Kidney (tissue), 14 donors: ENCODE measurements around the gene SLC46A1. TPM values are rescaled to one million over a fixed set of nuclear protein-coding genes. Genes with fewer than 3 reads are reported as not detected.

Source experiments
- DNase-seq, 5 donors: peaks; one replicate each; pipeline ENCODE4 v3.0.0-alpha.2; 2013 to 2020
- FAIRE-seq: peaks from 2 replicates; lab custom pipeline; 2012; peaks lifted over from hg19 to GRCh38; lab: Jason Lieb, UNC
- H3K27ac ChIP-seq, 2 donors: one replicate each; pipeline ENCODE4 v1.7.0; 2013; ENCODE audit warnings: low read depth in 2 of 2, low read length in 2 of 2, inconsistent platforms in 1 of 2
- H3K27me3 ChIP-seq: one replicate; pipeline ENCODE4 v1.7.1; 2013; ENCODE audit warnings: low read length, inconsistent platforms; ENCODE audit not compliant: control insufficient read depth, insufficient read depth
- H3K36me3 ChIP-seq, 3 donors: one replicate each; pipeline versions ENCODE4 v1.7.0 to v1.7.1; 2013; ENCODE audit warnings: low read length in 3 of 3, control low read depth in 1 of 3, inconsistent platforms in 1 of 3; ENCODE audit not compliant: insufficient read depth in 3 of 3, control insufficient read depth in 2 of 3
- H3K4me1 ChIP-seq, 3 donors: one replicate each; pipeline versions ENCODE4 v1.7.0 to v1.7.1; 2013; ENCODE audit warnings: low read length in 3 of 3, inconsistent platforms in 1 of 3, low read depth in 1 of 3; ENCODE audit not compliant: control insufficient read depth in 2 of 3, insufficient read depth in 2 of 3
- H3K4me3 ChIP-seq, 3 donors: one replicate each; pipeline versions ENCODE4 v1.7.0 to v1.8.1; 2013; ENCODE audit warnings: low read length in 3 of 3, control low read depth in 1 of 3, inconsistent platforms in 1 of 3
- H3K9ac ChIP-seq, 3 donors: one replicate each; pipeline versions ENCODE4 v1.7.0 to v1.7.1; 2013; ENCODE audit warnings: low read length in 3 of 3, control low read depth in 1 of 3, inconsistent platforms in 1 of 3
- H3K9me3 ChIP-seq, 3 donors: one replicate each; pipeline versions ENCODE4 v1.7.0 to v1.7.1; 2013; ENCODE audit warnings: low read length in 3 of 3, control low read depth in 1 of 3, inconsistent platforms in 1 of 3; ENCODE audit not compliant: control insufficient read depth in 2 of 3, insufficient read depth in 1 of 3
- CTCF ChIP-seq: IDR thresholded peaks from 3 replicates; pipeline ENCODE4 v1.5.1; 2012; ENCODE audit warnings: mild to moderate bottlenecking, moderate library complexity, borderline replicate concordance; ENCODE audit not compliant: insufficient read depth; ENCODE audit errors: extremely low read depth
- intact Hi-C: fragments of 100-400 bp; cut with DNase I; formaldehyde crosslinking; loops from one replicate; pipeline ENCODE4 v1.11.1; 2022
- polyA plus RNA-seq: library from polyadenylated mRNA; stranded (reverse); fragments of 350-450 nt; fragmentation: Illumina TruSeq; extraction: RNeasy Lipid Tissue Mini Kit (QIAGEN cat#74804); gene quantifications from one replicate; pipeline ENCODE4 v1.2.3, GENCODE V29; 2014; ENCODE audit warnings: low read depth, low replicate concordance; ENCODE audit not compliant: insufficient read depth
- total RNA-seq: library from RNA; stranded (reverse); fragmentation: NEBNext Ultra II Directional; extraction: Animal tissue kit (Norgen Biotek cat#: 25700); gene quantifications from one replicate; pipeline ENCODE4 v1.2.1, GENCODE V29; 2021
- donor health status: control.
- donor health status: control.
- donor health status: control.
- donor health status: control.
- donor health status: control.
- donor health status: DM: yes; HTN: yes; CAD: no.
- donor health status: Normal renal cell carcinoma (clear cell type).

Gene SLC46A1
- total and polyA plus RNA-seq, 2 donors from 2014 or later = 9.7 to 14.7 TPM

DNA sequence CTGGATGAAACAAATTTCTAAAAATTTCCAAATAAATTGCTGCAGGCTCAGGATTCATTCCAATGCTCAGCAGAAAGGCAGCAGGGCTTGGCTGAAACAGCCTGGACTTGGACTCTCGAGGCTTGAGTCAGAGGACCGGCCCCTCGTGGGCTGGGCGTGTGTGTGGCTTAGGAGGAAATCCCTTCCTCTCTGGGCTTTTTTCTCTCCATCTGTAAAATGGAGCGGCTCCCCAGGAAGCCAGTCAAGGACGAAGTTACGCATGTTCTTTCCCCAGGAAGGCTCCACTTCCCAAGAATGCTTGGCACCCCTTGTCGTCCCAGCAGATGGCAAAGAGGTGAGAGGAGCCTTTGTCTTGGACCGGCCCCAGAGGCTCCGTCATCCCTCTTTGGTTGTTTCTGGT, 13.5 kb downstream of the SLC46A1 start:
- Histone ChIP-seq H3K27me3 (no peaks in the 10 kb centered on the region), H3K4me3 (no peak overlapping the region), H3K4me1 (peaks cover 0 to 3% (median 0%) of the 10 kb centered on the region in 3 donors), H3K9me3 (no peaks in the 10 kb centered on the region), H3K9ac (no peak overlapping the region), H3K36me3 (peaks cover 6 to 26% (median 19%) of the 10 kb centered on the region in 3 donors), H3K27ac (no peak overlapping the region)
- TF ChIP-seq CTCF = no peak
- DNase-seq (no peak), FAIRE-seq (no peak)
- intact Hi-C loops = no loop called here

DNA sequence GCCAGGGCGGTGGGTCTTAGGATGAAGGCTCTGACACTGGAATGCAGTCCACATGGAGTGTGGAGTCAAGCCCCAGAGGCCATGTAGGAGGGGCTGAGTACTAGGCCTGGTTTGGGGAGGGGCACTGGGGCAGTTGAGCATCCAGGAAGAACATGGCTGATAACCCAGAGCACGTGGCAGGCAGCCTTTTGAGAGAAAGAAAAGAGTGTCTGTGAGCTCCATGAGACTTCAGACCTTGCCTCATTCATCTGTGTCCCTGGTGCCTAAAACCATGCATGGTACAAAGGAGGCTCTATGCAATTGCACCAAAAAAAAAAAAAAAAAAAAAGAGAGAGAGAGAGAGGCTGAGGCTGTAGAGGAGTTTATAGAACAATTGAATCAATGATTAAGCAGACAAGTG, 14.6 kb downstream of the SLC46A1 start:
- Histone ChIP-seq H3K27me3 (no peaks in the 10 kb centered on the region), H3K4me3 (no peak overlapping the region), H3K9me3 (no peaks in the 10 kb centered on the region), H3K4me1 (no peaks in the 10 kb centered on the region), H3K27ac (no peak overlapping the region), H3K9ac (no peak overlapping the region), H3K36me3 (peaks cover 6 to 26% (median 19%) of the 10 kb centered on the region in 3 donors)
- FAIRE-seq (no peak), DNase-seq (no peak)
- no peak for TF ChIP-seq CTCF
- intact Hi-C loops = no loop called here

- H3K27me3 ChIP-seq = no peaks in the 10 kb centered on the region
- no peak overlapping the region for H3K4me3 ChIP-seq
- intact Hi-C loops = no loop called here
- no peaks in the 10 kb centered on the region for H3K9me3 ChIP-seq
- DNase-seq (no peak), FAIRE-seq (no peak)
- no peaks in the 10 kb centered on the region for H3K4me1 ChIP-seq
- H3K36me3 ChIP-seq = peaks cover 6 to 26% (median 19%) of the 10 kb centered on the region in 3 donors
- no peak overlapping the region for H3K27ac ChIP-seq
- no peak for TF ChIP-seq CTCF
- no peak overlapping the region for H3K9ac ChIP-seq
Measured at GRCh38 chr17:28390984-28391383, 15.0 kb downstream of the SLC46A1 start.

DNA sequence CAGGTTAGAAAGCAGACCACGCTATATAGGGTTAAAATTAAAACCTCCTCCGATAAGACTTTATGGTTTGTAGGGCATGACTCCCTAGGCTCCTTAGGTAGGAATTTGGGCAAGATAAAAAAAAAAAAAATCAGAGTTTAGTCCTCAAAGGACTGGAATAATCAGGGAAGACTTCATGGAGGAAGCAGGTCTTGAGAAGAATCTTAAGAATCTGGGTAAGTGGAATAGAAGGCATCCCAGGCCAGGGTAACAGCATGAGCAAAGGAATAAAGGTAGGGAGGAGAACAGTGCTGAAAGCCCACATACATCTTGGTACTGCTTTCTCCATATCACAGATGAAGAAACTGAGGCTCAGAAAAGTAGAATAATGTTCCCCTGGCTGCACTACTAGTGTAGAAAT, 15.4 kb downstream of the SLC46A1 start:
- Histone ChIP-seq H3K4me1 (no peaks in the 10 kb centered on the region), H3K27ac (no peak overlapping the region), H3K27me3 (no peaks in the 10 kb centered on the region), H3K9ac (no peak overlapping the region), H3K9me3 (no peaks in the 10 kb centered on the region), H3K4me3 (no peak overlapping the region), H3K36me3 (peaks cover 6 to 22% (median 19%) of the 10 kb centered on the region in 3 donors)
- intact Hi-C loops = no loop called here
- FAIRE-seq (no peak), DNase-seq (no peak)
- TF ChIP-seq CTCF = no peak
